ENCODE measurements around the gene NCAN. TPM values are rescaled to one million over a fixed set of nuclear protein-coding genes. Genes with fewer than 3 reads are reported as not detected.

NCAN gene
- total RNA-seq (2016; rRNA removed; fragmentation: Illumina TruSeq; extraction: Trizol) (not detected in 2 replicates), polyA plus RNA-seq (2011; rRNA removed) (0.05 TPM in 1 of 2 replicates, not detected in the other), polyA minus RNA-seq (2011; rRNA and poly(A)+ RNA removed; ENCODE audit: low replicate concordance) (0.09 TPM in 1 of 2 replicates, not detected in the other), Bru-seq, nascent RNA (percentile 12 among the genes with signal in this experiment), BruChase-seq, experiment 1, labeled RNA remaining after a 6-hour chase (percentile 9 among the genes with signal in this experiment), BruChase-seq, experiment 2, labeled RNA remaining after a 2-hour chase (percentile 8 among the genes with signal in this experiment)
- total RNA-seq (2016; cell fraction: cytosol; rRNA removed; fragmentation: Illumina TruSeq; extraction: Trizol; ENCODE audit: low read depth) = not detected in 2 replicates
- total RNA-seq (2016; cell fraction: insoluble cytoplasmic fraction; rRNA removed; fragmentation: Illumina TruSeq; extraction: Trizol) = 0.06 TPM in 1 of 2 replicates, not detected in the other
- total RNA-seq (2016; cell fraction: membrane; rRNA removed; fragmentation: Illumina TruSeq; extraction: Trizol) = not detected in 2 replicates
- not detected in 2 replicates for total RNA-seq (2016; cell fraction: nucleus; rRNA removed; fragmentation: Illumina TruSeq; extraction: Trizol)
- 0.03 TPM in 2 replicates for polyA plus RNA-seq (2011; cell fraction: cytosol; rRNA removed)
- 0.03 and 0.05 TPM in 2 replicates for polyA plus RNA-seq (2011; cell fraction: nucleus; rRNA removed)
- polyA plus RNA-seq (2012) = 0.04 TPM in 1 of 2 replicates, not detected in the other
- polyA plus RNA-seq (2016; cell fraction: cytosol; fragmentation: Illumina TruSeq; extraction: Trizol; ENCODE audit: low read depth) = not detected in 2 replicates
- polyA plus RNA-seq (2016; cell fraction: insoluble cytoplasmic fraction; fragmentation: Illumina TruSeq; extraction: Trizol; ENCODE audit: low read depth) = 0.05 TPM in 1 of 2 replicates, not detected in the other
- not detected in 2 replicates for polyA plus RNA-seq (2016; cell fraction: membrane; fragmentation: Illumina TruSeq; extraction: Trizol; ENCODE audit: low read depth)
- 0.19 TPM in 1 of 2 replicates, not detected in the other for polyA plus RNA-seq (2016; cell fraction: nucleus; fragmentation: Illumina TruSeq; extraction: Trizol; ENCODE audit: insufficient read depth, low read depth)
- not detected in 2 replicates for polyA minus RNA-seq (2011; cell fraction: cytosol; rRNA and poly(A)+ RNA removed)
- 0.12 TPM in 1 of 2 replicates, not detected in the other for polyA minus RNA-seq (2011; cell fraction: nucleus; rRNA and poly(A)+ RNA removed)
- long read RNA-seq, experiment 1 = 0 reads
- long read RNA-seq, experiment 2, partial matches to known transcripts = 1 of 3 reads
- long read RNA-seq, experiment 2, other reads (novel, unspliced or antisense) = 2 of 3 reads

GRCh38 chr19:19211499-19212420, at the start of gene NCAN:
Gene NCAN (plus strand): TSS chr19:19211958. CDS start chr19:19216954, 4,996 bp downstream.
- H2AFZ ChIP-seq (ENCODE audit: low read length) = no peak within 1 kb of the TSS
- DNase-seq (ENCODE audit: low spot score) (no peak), ATAC-seq (peak; percentile 46), FAIRE-seq (no peak)
- TF ChIP-seq MYPOP (CRISPR knock-in tag; IDR thresholded peaks at IDR 0.05) (0 out of 2 replicates have a peak, but pooled peaks have one; percentile 42), ZNF800 (CRISPR knock-in tag; IDR thresholded peaks at IDR 0.05) (peak; percentile 74; the same call in 1 of the 2 replicates), ZNF629 (CRISPR knock-in tag; conservative IDR thresholded peaks at IDR 0.05) (peak; percentile 77), MXD1 (CRISPR knock-in tag; IDR thresholded peaks at IDR 0.05) (no peak), ASH2L (IDR thresholded peaks at IDR 0.05; ENCODE audit: insufficient read length, low read depth, low read length) (no peak)
- peaks cover 2 to 21% of the 10 kb centered on the region in 2 experiments; a peak in 3 of 5 replicates for H3K27me3 ChIP-seq (ENCODE audit: control insufficient read depth in 1 of 2, insufficient read depth in 2 of 2, low read length in 2 of 2)
- H3K27ac ChIP-seq (ENCODE audit: extremely low read length, insufficient read depth, low read length) = no peak within 1 kb of the TSS
- 16% methylated on average over 28 of the region's 54 CpGs for WGBS (ENCODE audit: low lambda C conversion rate)
- CTCF ChIA-PET (ENCODE audit: low intra/inter-chr PET ratio, low total read pairs) = no interaction called here
- in situ Hi-C loops (cut with HindIII; ENCODE audit: extremely low pct_ligation_motif_present, low pct_unique_long_range_greater_than_20kb) (no loop called here), intact Hi-C loops (cut with micrococcal nuclease; ENCODE audit: unreplicated experiment) (no loop called here)
- no peak within 1 kb of the TSS for H3K4me3 ChIP-seq (replicated peaks in 1 of 3; ENCODE audit: insufficient read depth in 1 of 3, low read depth in 2 of 3, low read length in 3 of 3)
- H3K9ac ChIP-seq (ENCODE audit: insufficient read depth, low read depth, low read length) = no peak within 1 kb of the TSS
- H3K4me1 ChIP-seq (ENCODE audit: insufficient read depth, low read length) = no peaks in the 10 kb centered on the region
- no peaks in the 10 kb centered on the region for H3K79me2 ChIP-seq (ENCODE audit: insufficient read depth, low read length)
- POLR2A ChIA-PET = no interaction called here
- no TSS peak for BruUV-seq (replicated peaks)
- H4K20me1 ChIP-seq (ENCODE audit: insufficient read depth, low read length) = no peaks in the 10 kb centered on the region; the same call in 1 of the 2 replicates
- no peaks in the 10 kb centered on the region for H3K9me3 ChIP-seq (ENCODE audit: low read length)
- H3K36me3 ChIP-seq (replicated peaks in 1 of 2; ENCODE audit: control insufficient read depth in 1 of 2, insufficient read depth in 2 of 2, low read length in 2 of 2) = no peaks in the 10 kb centered on the region
- no peak within 1 kb of the TSS for H3K4me2 ChIP-seq (ENCODE audit: low read depth, low read length)

All from HepG2 (cell line).